NT2/D1 (cell line): ENCODE measurements around the gene BTF3.

ENCODE experiments used
- SUZ12 ChIP-seq: IDR thresholded peaks from 2 replicates; pipeline ENCODE4 v1.6.1; 2011; ENCODE audit not compliant: insufficient read length, insufficient read depth; ENCODE audit errors: extremely low read depth
- ZNF274 ChIP-seq: IDR thresholded peaks from 2 replicates; pipeline ENCODE4 v1.6.1; 2011; ENCODE audit warnings: mild to moderate bottlenecking, low read depth, low read length

- TF ChIP-seq SUZ12 = no peak
- TF ChIP-seq ZNF274 = no peak
These were observed 38.9 kb upstream of the BTF3 start for GRCh38 chr5:73459366-73459765.
